ENCODE data around the gene BCL2.

DNA sequence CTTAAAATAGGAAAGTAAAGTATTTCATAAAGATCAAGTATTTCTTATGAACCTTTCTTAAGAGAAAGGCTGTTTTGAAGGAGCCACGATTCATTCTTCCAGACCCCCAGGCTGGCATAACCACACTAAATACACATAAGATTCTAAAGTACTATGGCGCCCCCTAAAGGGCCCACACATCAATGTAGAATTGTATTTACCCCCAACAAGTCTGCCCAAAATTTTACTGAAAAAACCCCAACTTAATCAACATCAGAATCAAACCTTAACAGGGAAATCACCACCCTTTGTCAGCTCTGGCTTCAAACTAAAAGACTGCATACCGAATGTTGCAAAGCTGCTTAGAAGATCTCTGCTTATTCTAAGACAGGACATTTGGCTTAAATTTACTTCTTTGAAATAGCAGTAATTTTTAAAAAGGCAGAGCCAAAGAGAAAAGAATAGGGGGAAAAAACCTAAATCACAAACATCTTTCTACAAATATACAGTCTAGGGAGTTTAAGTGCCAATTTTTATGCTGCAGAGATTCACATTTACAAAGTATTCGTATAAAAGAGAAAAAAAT lies 20.4 kb upstream of the BCL2 start:
- TF ChIP-seq, protein P1, sequence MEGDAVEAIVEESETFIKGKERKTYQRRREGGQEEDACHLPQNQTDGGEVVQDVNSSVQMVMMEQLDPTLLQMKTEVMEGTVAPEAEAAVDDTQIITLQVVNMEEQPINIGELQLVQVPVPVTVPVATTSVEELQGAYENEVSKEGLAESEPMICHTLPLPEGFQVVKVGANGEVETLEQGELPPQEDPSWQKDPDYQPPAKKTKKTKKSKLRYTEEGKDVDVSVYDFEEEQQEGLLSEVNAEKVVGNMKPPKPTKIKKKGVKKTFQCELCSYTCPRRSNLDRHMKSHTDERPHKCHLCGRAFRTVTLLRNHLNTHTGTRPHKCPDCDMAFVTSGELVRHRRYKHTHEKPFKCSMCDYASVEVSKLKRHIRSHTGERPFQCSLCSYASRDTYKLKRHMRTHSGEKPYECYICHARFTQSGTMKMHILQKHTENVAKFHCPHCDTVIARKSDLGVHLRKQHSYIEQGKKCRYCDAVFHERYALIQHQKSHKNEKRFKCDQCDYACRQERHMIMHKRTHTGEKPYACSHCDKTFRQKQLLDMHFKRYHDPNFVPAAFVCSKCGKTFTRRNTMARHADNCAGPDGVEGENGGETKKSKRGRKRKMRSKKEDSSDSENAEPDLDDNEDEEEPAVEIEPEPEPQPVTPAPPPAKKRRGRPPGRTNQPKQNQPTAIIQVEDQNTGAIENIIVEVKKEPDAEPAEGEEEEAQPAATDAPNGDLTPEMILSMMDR (IDR thresholded peaks at IDR 0.05): peak; percentile 9 to 33
- TF ChIP-seq POLR2A (IDR thresholded peaks at IDR 0.05) (no peak), EP300 (IDR thresholded peaks at IDR 0.05) (no peak), POLR2AphosphoS5 (IDR thresholded peaks at IDR 0.05) (no peak)
